KOPT-K1 (cell line): Measurements from ENCODE around the gene SCCPDH.

Source experiments
- H3K27ac ChIP-seq: fragments of 200-600 bp; sonication (generic); 2 replicates; pipeline ENCODE4 v1.5.1; 2016; ENCODE audit warnings: antibody characterized with exemption, mild to moderate bottlenecking, low read depth, low read length; ENCODE audit not compliant: poor library complexity, severe bottlenecking
- H3K36me3 ChIP-seq: fragments of 200-600 bp; sonication (generic); 2 replicates; pipeline ENCODE4 v1.5.1; 2017; ENCODE audit warnings: antibody characterized with exemption, mild to moderate bottlenecking, low read length, moderate library complexity; ENCODE audit not compliant: insufficient read depth
- H3K9me3 ChIP-seq: fragments of 200-600 bp; sonication (generic); 2 replicates; pipeline ENCODE4 v1.5.1; 2017; ENCODE audit warnings: antibody characterized with exemption, low read length, mild to moderate bottlenecking; ENCODE audit not compliant: insufficient read depth, poor library complexity, severe bottlenecking

The SCCPDH gene

GRCh38 chr1:246793356-246793896 is 69.2 kb downstream of the SCCPDH start:
- H3K9me3 ChIP-seq, result no peaks in the 10 kb centered on the region
- H3K36me3 ChIP-seq, result no peaks in the 10 kb centered on the region
- H3K27ac ChIP-seq, result no peak overlapping the region

GRCh38 chr1:246794048-246794827 is 70.0 kb downstream of the SCCPDH start:
- H3K27ac ChIP-seq, result no peak overlapping the region
- no peaks in the 10 kb centered on the region for H3K9me3 ChIP-seq
- no peaks in the 10 kb centered on the region for H3K36me3 ChIP-seq

- Histone ChIP-seq H3K9me3 (no peaks in the 10 kb centered on the region), H3K36me3 (no peaks in the 10 kb centered on the region), H3K27ac (no peak overlapping the region)
Measured at GRCh38 chr1:246794828-246795671, 70.8 kb downstream of the SCCPDH start.

DNA sequence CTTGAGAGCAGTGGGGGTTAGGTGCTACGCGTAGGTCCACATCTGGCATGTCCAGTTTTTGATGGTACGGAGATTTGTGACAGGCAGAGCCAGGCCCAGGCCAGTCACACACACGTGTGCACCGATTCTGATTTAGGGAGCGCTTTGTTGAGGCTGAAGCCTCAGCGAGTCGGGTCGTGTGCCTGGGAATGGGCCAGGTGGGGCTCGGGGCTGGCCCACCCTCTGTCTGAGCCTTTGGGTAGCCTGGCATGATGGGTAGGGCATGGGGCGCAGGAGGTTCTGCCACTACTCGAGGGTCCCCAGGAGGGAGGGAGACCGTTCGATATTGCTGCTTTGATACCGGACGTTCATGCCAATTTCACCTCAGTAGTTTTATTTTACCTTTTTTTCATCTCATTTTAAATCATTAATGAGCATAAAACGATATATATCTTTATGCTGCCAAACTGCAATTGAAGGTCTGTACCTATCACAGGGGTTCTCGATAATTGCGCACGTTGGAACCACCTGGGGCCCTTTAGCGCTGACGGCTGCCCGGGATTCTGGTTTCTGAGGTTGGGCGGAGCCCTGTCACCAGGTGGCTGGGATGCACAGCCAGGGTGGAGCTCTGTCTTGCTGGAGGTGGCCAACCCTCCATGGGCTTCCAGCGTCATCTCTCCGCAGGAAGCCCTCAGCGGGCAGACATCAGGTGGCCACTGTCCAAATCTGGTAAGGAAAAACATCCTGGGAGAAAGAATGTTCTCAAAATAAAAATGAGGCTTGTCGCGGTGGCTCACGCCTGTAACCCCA is 71.9 kb downstream of the SCCPDH start:
- Histone ChIP-seq H3K9me3 (no peaks in the 10 kb centered on the region), H3K27ac (no peak overlapping the region), H3K36me3 (no peaks in the 10 kb centered on the region)

- H3K27ac ChIP-seq, result no peak overlapping the region
- H3K36me3 ChIP-seq, result no peaks in the 10 kb centered on the region
Measured at GRCh38 chr1:246797157-246797556, 72.9 kb downstream of the SCCPDH start.

GRCh38 chr1:246797597-246797996 is 73.4 kb downstream of the SCCPDH start:
- H3K36me3 ChIP-seq, result no peaks in the 10 kb centered on the region
- H3K9me3 ChIP-seq, result peaks cover 4% of the 10 kb centered on the region
- no peak overlapping the region for H3K27ac ChIP-seq

More at GRCh38 chr1:246797157-246797556, 72.9 kb downstream of the SCCPDH start:
- no peaks in the 10 kb centered on the region for H3K9me3 ChIP-seq

DNA sequence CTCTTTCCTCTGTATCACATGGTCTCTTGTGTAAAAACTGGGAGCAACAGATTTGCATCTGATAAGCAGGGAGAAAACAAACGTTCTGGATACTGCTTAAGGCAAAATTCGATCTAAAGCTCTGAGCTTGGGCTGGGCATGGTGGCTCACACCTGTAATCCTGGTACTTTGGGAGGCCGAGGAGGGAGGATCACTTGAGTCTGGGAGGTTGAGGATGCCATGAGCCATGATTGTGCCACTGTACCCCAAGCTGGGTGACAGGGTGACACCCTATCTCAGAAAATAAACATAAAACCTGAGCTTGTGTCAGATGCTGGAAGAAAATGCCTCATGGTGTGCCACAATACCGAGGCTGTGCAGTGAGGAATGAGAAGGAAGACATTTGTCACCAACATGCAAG is 73.9 kb downstream of the SCCPDH start:
- H3K27ac ChIP-seq, result no peak overlapping the region
- peaks cover 9% of the 10 kb centered on the region for H3K9me3 ChIP-seq
- no peaks in the 10 kb centered on the region for H3K36me3 ChIP-seq

DNA sequence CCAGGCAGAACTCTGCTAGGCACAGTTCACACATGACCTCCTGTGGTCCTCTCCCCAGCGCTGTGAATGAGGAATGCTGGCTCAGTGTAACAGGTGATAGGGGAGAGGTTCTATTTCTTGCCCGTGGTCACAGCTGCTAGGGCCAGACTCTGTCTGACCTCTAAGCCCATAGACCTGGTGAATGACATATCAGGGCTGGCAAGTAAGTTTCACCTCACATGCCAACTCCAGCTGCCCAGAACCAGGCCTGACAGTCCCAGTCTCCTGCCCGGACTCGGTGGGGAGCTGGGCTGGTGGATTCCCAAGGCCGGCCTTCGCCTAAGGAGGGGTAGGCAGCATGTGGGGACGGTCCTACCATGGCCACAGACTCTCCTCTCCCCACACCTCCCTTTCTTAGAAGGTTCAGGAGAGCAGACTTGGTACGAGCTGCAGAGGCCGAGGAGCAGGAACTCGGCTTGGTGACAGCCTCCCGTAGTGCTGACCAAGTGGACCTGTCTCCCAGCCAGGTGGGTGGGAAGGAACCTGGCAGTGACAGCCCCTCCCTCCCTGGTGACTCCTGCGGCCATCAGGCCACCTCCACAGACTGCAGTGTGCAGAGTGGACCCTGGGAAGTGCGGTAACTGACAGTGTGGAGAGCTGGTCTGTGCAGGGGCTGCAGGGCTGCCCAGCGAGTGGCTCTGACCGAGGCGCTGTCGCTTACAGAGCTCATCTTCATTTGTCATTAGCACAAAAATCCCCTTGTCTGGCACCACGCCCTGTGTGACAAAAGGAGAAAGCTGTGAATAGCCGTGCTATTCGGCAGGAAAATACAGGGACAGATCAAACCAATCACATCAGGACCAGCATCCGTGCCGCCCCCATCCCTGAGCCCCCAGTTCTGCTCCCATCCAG is 74.6 kb downstream of the SCCPDH start:
- no peaks in the 10 kb centered on the region for H3K36me3 ChIP-seq
- peaks cover 11% of the 10 kb centered on the region for H3K9me3 ChIP-seq
- no peak overlapping the region for H3K27ac ChIP-seq

- peaks cover 11% of the 10 kb centered on the region for H3K9me3 ChIP-seq
- H3K27ac ChIP-seq, result no peak overlapping the region
- H3K36me3 ChIP-seq, result no peaks in the 10 kb centered on the region
Measured at GRCh38 chr1:246800356-246800755, 76.1 kb downstream of the SCCPDH start.

DNA sequence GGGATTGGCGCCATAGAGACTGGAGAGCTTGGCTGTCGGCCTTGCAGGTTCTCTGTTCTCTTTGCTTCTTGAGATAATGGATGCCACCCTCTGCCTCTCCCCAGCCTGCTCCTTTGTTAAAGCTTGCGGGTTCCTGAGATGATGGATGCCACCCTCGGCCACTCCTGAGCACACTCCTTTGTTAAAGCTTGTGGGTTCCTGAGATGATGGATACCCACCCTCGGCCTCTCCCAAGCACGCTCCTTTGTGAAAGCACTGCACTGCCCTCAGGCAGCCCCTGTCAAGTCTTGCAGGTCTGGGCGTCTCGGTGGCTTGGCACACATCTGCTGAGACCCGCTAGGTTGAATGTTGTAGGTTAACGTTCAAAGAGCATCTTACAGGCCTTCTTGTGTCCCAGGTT is 76.5 kb downstream of the SCCPDH start:
- no peaks in the 10 kb centered on the region for H3K36me3 ChIP-seq
- H3K9me3 ChIP-seq, result peaks cover 11% of the 10 kb centered on the region
- no peak overlapping the region for H3K27ac ChIP-seq

DNA sequence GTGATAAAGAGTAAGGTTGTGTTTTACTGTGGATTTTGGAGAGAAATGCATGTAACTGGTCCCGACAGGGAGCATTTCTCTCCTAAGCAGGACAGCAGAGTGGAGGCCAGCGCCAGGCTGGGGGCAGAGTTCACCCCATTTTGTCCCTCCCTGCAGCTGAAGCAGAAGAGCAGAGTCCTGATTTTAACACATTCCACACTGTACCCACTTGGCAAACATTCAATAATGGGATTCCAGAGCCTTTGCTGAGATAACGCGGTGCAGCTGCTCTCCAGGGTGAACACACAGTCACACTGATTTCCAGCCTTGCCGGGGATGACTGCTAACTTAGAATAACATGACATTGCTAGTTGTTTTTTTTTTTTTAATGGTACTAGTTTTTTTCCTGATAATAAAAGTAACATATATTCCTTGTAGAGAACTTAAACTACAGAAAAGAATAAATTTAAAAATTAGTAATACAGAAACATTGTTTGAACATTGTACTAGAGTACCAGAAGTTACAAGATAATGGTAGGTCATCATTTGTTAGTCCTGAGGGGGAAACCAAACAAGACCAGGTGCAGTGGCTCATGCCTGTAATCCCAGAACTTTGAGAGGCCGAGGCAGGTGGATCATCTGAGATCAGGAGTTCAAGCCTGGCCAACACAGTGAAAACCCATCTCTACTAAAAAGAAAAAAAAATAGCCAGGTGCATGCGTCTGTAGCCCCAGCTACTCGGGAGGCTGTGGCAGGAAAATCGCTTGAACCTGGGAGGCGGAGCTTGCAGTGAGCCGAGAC is 77.2 kb downstream of the SCCPDH start:
- H3K36me3 ChIP-seq, result no peaks in the 10 kb centered on the region
- H3K27ac ChIP-seq, result no peak overlapping the region
- H3K9me3 ChIP-seq, result peaks cover 11% of the 10 kb centered on the region

GRCh38 chr1:246803373-246803772 is 79.2 kb downstream of the SCCPDH start:
- H3K36me3 ChIP-seq, result no peaks in the 10 kb centered on the region

DNA sequence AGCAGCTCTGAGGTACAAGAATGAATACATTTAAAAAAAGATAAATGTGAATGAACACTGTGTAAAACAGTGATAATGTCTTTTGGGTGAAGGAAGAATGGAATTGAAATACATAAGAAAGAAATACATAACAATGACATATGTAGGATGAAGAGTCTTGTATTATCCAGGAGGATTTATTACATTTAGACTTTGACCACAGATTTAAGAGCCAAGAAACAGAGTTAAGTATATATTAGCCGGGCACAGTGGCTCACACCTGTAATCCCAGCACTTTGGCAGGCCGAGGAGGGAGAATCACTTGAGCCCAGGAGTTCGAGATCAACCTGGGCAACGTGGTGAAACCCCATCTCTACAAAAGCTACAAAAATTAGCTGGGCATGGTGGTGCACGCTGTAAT is 79.7 kb downstream of the SCCPDH start:
- Histone ChIP-seq H3K27ac (no peak overlapping the region), H3K9me3 (peaks cover 11% of the 10 kb centered on the region), H3K36me3 (no peaks in the 10 kb centered on the region)

More at GRCh38 chr1:246803373-246803772, 79.2 kb downstream of the SCCPDH start:
- H3K27ac ChIP-seq, result no peak overlapping the region
- H3K9me3 ChIP-seq, result peaks cover 11% of the 10 kb centered on the region
